GM12878 (cell line): ENCODE results near the gene C1QTNF12. TPM values are rescaled to one million over a fixed set of nuclear protein-coding genes. Genes with fewer than 3 reads are reported as not detected.

Experiments used
- ATAC-seq: fragments of 200-7000 bp; cut with Tn5 transposase; 3 replicates; pipeline ENCODE4 v1.9.1; 2020; ENCODE audit warnings: mild to moderate bottlenecking, moderate library complexity
- BruUV-seq: library from RNA; stranded (reverse); fragments of 400-500 nt; replicated peaks from 2 replicates; lab custom pipeline; 2021; lab: Mats Ljungman, UMichigan
- CTCF ChIA-PET: fragments of 300-600 bp; sonication (Branson Sonifier 250); formaldehyde crosslinking; extraction: SDS; loops from one replicate; lab custom pipeline; 2021; ENCODE audit warnings: inconsistent platforms; lab: Yijun Ruan, JAX
- POLR2A ChIA-PET: fragments of 350-600 bp; formaldehyde crosslinking; extraction: SDS; loops from one replicate; lab custom pipeline; 2021; ENCODE audit warnings: inconsistent platforms; lab: Charles Lee
- RAD21 ChIA-PET: fragments of 300-600 bp; sonication (Branson Sonifier 250); formaldehyde crosslinking; loops from one replicate; lab custom pipeline; 2023; ENCODE audit warnings: antibody characterized with exemption; ENCODE audit not compliant: unreplicated experiment; lab: Charles Lee
- SMC1A ChIA-PET: fragments of 300-600 bp; sonication (Branson Sonifier 250); formaldehyde crosslinking; loops from one replicate; lab custom pipeline; 2023; ENCODE audit not compliant: unreplicated experiment, uncharacterized antibody; lab: Charles Lee
- DNase-seq: peaks from one replicate; pipeline ENCODE4 v3.0.0-alpha.2; 2011; ENCODE audit warnings: low read depth, low spot score
- FAIRE-seq: peaks from 3 replicates; lab custom pipeline; 2011; peaks lifted over from hg19 to GRCh38; lab: Jason Lieb, UNC
- H2AFZ ChIP-seq: 2 replicates; pipeline ENCODE4 v1.6.0; 2011; ENCODE audit warnings: low read depth, low read length, control low read depth; ENCODE audit not compliant: control insufficient read depth
- H3K27ac ChIP-seq: 2 replicates; pipeline ENCODE4 v1.5.1; 2011; ENCODE audit warnings: control low read depth; ENCODE audit not compliant: control insufficient read depth, insufficient read depth
- H3K27me3 ChIP-seq, 2 experiments: replicated peaks in 1 of 2; 2 replicates each; pipeline versions ENCODE4 v1.6.0 to v1.6.1; 2011; ENCODE audit warnings: low read length in 1 of 2; ENCODE audit not compliant: control insufficient read depth in 2 of 2, insufficient read depth in 2 of 2
- H3K36me3 ChIP-seq, 2 experiments: 2 replicates each; pipeline ENCODE4 v1.5.1; 2011; ENCODE audit warnings: low read length in 1 of 2; ENCODE audit not compliant: control insufficient read depth in 2 of 2, insufficient read depth in 2 of 2
- H3K4me1 ChIP-seq: 2 replicates; pipeline ENCODE4 v1.6.1; 2011; ENCODE audit warnings: mild to moderate bottlenecking, low read length, moderate library complexity, mixed read lengths; ENCODE audit not compliant: control insufficient read depth, insufficient read depth
- H3K4me2 ChIP-seq: 2 replicates; pipeline ENCODE4 v1.6.0; 2011; ENCODE audit warnings: control low read depth; ENCODE audit not compliant: control insufficient read depth, insufficient read depth
- H3K4me3 ChIP-seq: fragments of 200-600 bp; sonication (generic); 2 replicates; pipeline ENCODE4 v1.5.1; 2016
- H3K79me2 ChIP-seq: 2 replicates; pipeline ENCODE4 v1.6.0; 2011; ENCODE audit warnings: low read length; ENCODE audit not compliant: control insufficient read depth, insufficient read depth
- H3K9ac ChIP-seq: 2 replicates; pipeline ENCODE4 v1.8.0; 2011; ENCODE audit warnings: low read length, control low read depth, mixed read lengths; ENCODE audit not compliant: control insufficient read depth, insufficient read depth
- H3K9me3 ChIP-seq: replicated peaks from 3 replicates; pipeline ENCODE4 v1.5.1; 2011; ENCODE audit warnings: mild to moderate bottlenecking, low read length; ENCODE audit not compliant: control insufficient read depth, insufficient read depth
- H4K20me1 ChIP-seq: 2 replicates; pipeline ENCODE4 v1.6.0; 2011; ENCODE audit not compliant: control insufficient read depth, insufficient read depth
- CBX3 ChIP-seq: fragments of 200-600 bp; sonication (generic); IDR thresholded peaks from 2 replicates; pipeline ENCODE4 v1.6.1; 2016; ENCODE audit warnings: low read depth, borderline replicate concordance
- HDAC6 ChIP-seq: fragments of 200-600 bp; sonication (generic); IDR thresholded peaks from one replicate; pipeline ENCODE4 v1.8.0; 2017; ENCODE audit warnings: antibody characterized with exemption; ENCODE audit not compliant: unreplicated experiment
- POLR2A ChIP-seq: IDR thresholded peaks from 2 replicates; pipeline ENCODE4 v1.6.1; 2011; ENCODE audit warnings: low read depth, mild to moderate bottlenecking, low read length
- SUZ12 ChIP-seq: fragments of 200-600 bp; sonication (generic); IDR thresholded peaks from one replicate; pipeline ENCODE4 v1.6.1; 2018; ENCODE audit warnings: antibody characterized with exemption, mild to moderate bottlenecking; ENCODE audit not compliant: unreplicated experiment
- TARDBP ChIP-seq: IDR thresholded peaks from 2 replicates; pipeline ENCODE4 v1.6.1; 2016; ENCODE audit warnings: borderline replicate concordance
- ZNF24 ChIP-seq: fragments of 450-650 bp; IDR thresholded peaks from 2 replicates; pipeline ENCODE4 v1.6.1; 2017; ENCODE audit warnings: antibody characterized with exemption, mild to moderate bottlenecking
- WGBS: methylation state at CpG from one replicate; pipeline ENCODE4 v1.1.6; 2016; ENCODE audit warnings: low lambda C conversion rate; ENCODE audit not compliant: insufficient replicate concordance, insufficient coverage; ENCODE audit errors: missing lambda C conversion rate; 5-methylcytosine and 5-hydroxymethylcytosine counted together
- in situ Hi-C: fragments of 300-500 bp; cut with MboI; formaldehyde crosslinking; loops from 9 replicates; pipeline ENCODE4 v1.14.3; 2018; ENCODE audit warnings: mixed read lengths
- intact Hi-C: fragments of 100-400 bp; cut with micrococcal nuclease; formaldehyde crosslinking; loops from one replicate; pipeline ENCODE4 v1.14.2; 2022; ENCODE audit not compliant: unreplicated experiment
- polyA plus RNA-seq, 11 experiments: library from polyadenylated mRNA; depleted of rRNA in 4 of 11; unstranded in 6 of 11; stranded (reverse) in 5 of 11; fragments of >200 nt; fragmentation: Nextera tagmentation in 4 of 11; fragmentation: Illumina TruSeq in 1 of 11; extraction: Ambion mirVana in 4 of 11; extraction: Trizol in 1 of 11; gene quantifications; 1 replicate in 1 of 11; 2 replicates in 10 of 11; pipeline versions ENCODE4 v1.2.1 to v1.2.3, GENCODE V29; 2011 to 2016; ENCODE audit warnings: inconsistent platforms in 2 of 11, missing spikeins in 2 of 11, low read depth in 1 of 11
- total RNA-seq, 4 experiments: library from RNA; depleted of rRNA in 3 of 4; stranded (reverse); fragments of >200 nt in 3 of 4; fragmentation: Illumina TruSeq in 1 of 4; extraction: Trizol in 1 of 4; gene quantifications; 2 replicates each; pipeline versions ENCODE4 v1.2.1 to v1.2.3, GENCODE V29; 2013 to 2021
- TF ChIP-seq, protein P1 (sequence below): IDR thresholded peaks from 2 replicates; pipeline ENCODE4 v1.6.1; 2012; ENCODE audit warnings: low read depth, low read length, improper control_type of control experiment
- TF ChIP-seq, protein P2 (sequence below): fragments of 450-650 bp; conservative IDR thresholded peaks from 2 replicates; pipeline ENCODE4 v1.6.1; 2017; ENCODE audit warnings: mild to moderate bottlenecking, moderate library complexity
- TF ChIP-seq, protein P3 (sequence below): IDR thresholded peaks from 2 replicates; pipeline ENCODE4 v1.6.1; 2011; ENCODE audit warnings: borderline replicate concordance, low read depth, mild to moderate bottlenecking, moderate library complexity, mixed read lengths, low read length; ENCODE audit not compliant: insufficient read depth; ENCODE audit errors: extremely low read length
- TF ChIP-seq, protein P4 (sequence below): IDR thresholded peaks from 2 replicates; pipeline ENCODE4 v1.6.1; 2011; ENCODE audit warnings: low read depth, mild to moderate bottlenecking, low read length, moderate library complexity, borderline replicate concordance; ENCODE audit errors: extremely low read depth

C1QTNF12 gene
- total and polyA plus RNA-seq, 10 of the 15 experiments (the other 5 are each of a cell fraction or from before 2014, with no cell fraction given) = 0.17 to 1.0 (median 0.31) TPM; not detected in 5

DNA sequence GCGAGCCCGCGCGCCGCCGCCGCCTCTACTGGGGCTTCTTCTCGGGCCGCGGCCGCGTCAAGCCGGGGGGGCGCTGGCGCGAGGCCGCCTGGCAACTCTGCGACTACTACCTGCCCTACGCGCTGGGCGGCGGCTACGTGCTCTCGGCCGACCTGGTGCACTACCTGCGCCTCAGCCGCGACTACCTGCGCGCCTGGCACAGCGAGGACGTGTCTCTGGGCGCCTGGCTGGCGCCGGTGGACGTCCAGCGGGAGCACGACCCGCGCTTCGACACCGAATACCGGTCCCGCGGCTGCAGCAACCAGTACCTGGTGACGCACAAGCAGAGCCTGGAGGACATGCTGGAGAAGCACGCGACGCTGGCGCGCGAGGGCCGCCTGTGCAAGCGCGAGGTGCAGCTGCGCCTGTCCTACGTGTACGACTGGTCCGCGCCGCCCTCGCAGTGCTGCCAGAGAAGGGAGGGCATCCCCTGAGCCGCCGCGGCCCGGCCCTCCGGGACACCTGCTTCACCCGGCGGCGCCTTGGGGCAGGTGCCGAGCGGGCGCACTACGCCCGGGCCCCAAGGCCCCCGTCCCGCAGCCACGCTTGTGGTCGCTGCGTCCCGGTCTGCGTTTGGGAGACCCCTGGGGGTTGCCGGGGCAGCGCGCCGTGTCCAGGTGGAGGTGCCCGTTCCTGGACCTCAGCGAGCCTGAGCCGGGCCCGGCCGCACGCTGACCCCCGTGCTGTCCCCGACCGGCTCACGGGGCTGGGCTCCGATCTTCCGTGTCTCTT is 13.5 kb downstream of the C1QTNF12 start:
- Histone ChIP-seq H3K9me3 (no peaks in the 10 kb centered on the region; the same call in 2 of the 3 replicates), H3K79me2 (peaks cover 45% of the 10 kb centered on the region), H2AFZ (no peak overlapping the region), H3K27me3 (no peaks in the 10 kb centered on the region), H3K27ac (no peak overlapping the region; the same call in 1 of the 2 replicates), H3K9ac (no peak overlapping the region), H4K20me1 (no peaks in the 10 kb centered on the region), H3K4me2 (peak overlapping the region; percentile 81), H3K4me1 (peaks cover 4% of the 10 kb centered on the region), H3K36me3 (peaks cover 4 to 7% of the 10 kb centered on the region in 2 experiments; a peak in 3 of 4 replicates), H3K4me3 (no peak overlapping the region)
- no peak for FAIRE-seq
- WGBS = 93% methylated on average over 79 of the region's 98 CpGs
- DNase-seq = no peak
- peak; percentile 56; the same call in 1 of the 2 replicates for TF ChIP-seq POLR2A
- TF ChIP-seq, protein P1, sequence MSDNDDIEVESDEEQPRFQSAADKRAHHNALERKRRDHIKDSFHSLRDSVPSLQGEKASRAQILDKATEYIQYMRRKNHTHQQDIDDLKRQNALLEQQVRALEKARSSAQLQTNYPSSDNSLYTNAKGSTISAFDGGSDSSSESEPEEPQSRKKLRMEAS = no peak
- intact Hi-C loops = loop anchor here (5.0 kb wide), 1 partner anchor 111 kb away; no protein-coding TSS in a partner anchor
- no peak for ATAC-seq
- in situ Hi-C loops = no loop called here
- ChIA-PET RAD21 (no interaction called here), SMC1A (no interaction called here), POLR2A (no interaction called here), CTCF (no interaction called here)
- no TSS peak for BruUV-seq

DNA sequence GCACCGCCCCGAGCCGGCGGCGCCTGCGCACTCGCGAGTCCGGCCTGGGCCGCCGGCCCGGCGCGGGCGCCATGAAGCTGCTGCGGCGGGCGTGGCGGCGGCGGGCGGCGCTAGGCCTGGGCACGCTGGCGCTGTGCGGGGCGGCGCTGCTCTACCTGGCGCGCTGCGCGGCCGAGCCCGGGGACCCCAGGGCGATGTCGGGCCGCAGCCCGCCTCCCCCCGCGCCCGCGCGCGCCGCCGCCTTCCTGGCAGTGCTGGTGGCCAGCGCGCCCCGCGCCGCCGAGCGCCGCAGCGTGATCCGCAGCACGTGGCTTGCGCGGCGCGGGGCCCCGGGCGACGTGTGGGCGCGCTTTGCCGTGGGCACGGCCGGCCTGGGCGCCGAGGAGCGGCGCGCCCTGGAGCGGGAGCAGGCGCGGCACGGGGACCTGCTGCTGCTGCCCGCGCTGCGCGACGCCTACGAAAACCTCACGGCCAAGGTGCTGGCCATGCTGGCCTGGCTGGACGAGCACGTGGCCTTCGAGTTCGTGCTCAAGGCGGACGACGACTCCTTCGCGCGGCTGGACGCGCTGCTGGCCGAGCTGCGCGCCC is 14.2 kb downstream of the C1QTNF12 start, which contains the start of gene B3GALT6:
Gene B3GALT6 (plus strand): TSS at position 30 of the 588 bp plus-strand sequence. CDS start 42 bp downstream, at position 72.
- Histone ChIP-seq H3K36me3 (peaks cover 4 to 13% of the 10 kb centered on the region in 2 experiments; a peak in 3 of 4 replicates), H3K9ac (peak within 1 kb of the TSS; percentile 97), H2AFZ (peak within 1 kb of the TSS; percentile 75), H3K4me3 (peak within 1 kb of the TSS; percentile 91), H3K27me3 (no peaks in the 10 kb centered on the region), H3K27ac (peak within 1 kb of the TSS; percentile 93), H3K4me2 (peak within 1 kb of the TSS; percentile 81), H3K79me2 (peaks cover 50% of the 10 kb centered on the region), H3K9me3 (no peaks in the 10 kb centered on the region; the same call in 2 of the 3 replicates), H3K4me1 (peaks cover 4% of the 10 kb centered on the region), H4K20me1 (no peaks in the 10 kb centered on the region)
- BruUV-seq = no TSS peak
- FAIRE-seq (no peak), DNase-seq (no peak), ATAC-seq (no peak)
- RAD21 ChIA-PET = no interaction called here
- in situ Hi-C loops (no loop called here), intact Hi-C loops (loop anchor here (5.0 kb wide), 1 partner anchor 110 kb away; no protein-coding TSS in a partner anchor)
- POLR2A ChIA-PET = interaction anchor here (1.3 to 1.9 kb wide), 2 partner anchors 23 to 61 kb away, joined by 3 to 8 read pairs; no protein-coding TSS in a partner anchor
- SMC1A ChIA-PET = no interaction called here
- 23% methylated on average over 74 of the region's 100 CpGs for WGBS
- CTCF ChIA-PET = interaction anchor here (1.8 kb wide), 1 partner anchor 18 kb away, joined by 10 read pairs; no protein-coding TSS in a partner anchor
- TF ChIP-seq POLR2A = 0 out of 2 replicates have a peak, but pooled peaks have one; percentile 36
- no peak for TF ChIP-seq HDAC6
- no peak for TF ChIP-seq SUZ12
- TF ChIP-seq, protein P2, sequence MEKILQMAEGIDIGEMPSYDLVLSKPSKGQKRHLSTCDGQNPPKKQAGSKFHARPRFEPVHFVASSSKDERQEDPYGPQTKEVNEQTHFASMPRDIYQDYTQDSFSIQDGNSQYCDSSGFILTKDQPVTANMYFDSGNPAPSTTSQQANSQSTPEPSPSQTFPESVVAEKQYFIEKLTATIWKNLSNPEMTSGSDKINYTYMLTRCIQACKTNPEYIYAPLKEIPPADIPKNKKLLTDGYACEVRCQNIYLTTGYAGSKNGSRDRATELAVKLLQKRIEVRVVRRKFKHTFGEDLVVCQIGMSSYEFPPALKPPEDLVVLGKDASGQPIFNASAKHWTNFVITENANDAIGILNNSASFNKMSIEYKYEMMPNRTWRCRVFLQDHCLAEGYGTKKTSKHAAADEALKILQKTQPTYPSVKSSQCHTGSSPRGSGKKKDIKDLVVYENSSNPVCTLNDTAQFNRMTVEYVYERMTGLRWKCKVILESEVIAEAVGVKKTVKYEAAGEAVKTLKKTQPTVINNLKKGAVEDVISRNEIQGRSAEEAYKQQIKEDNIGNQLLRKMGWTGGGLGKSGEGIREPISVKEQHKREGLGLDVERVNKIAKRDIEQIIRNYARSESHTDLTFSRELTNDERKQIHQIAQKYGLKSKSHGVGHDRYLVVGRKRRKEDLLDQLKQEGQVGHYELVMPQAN = peak; percentile 34; the same call in 1 of the 2 replicates
- TF ChIP-seq, protein P3, sequence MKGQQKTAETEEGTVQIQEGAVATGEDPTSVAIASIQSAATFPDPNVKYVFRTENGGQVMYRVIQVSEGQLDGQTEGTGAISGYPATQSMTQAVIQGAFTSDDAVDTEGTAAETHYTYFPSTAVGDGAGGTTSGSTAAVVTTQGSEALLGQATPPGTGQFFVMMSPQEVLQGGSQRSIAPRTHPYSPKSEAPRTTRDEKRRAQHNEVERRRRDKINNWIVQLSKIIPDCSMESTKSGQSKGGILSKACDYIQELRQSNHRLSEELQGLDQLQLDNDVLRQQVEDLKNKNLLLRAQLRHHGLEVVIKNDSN = peak; percentile 48
- TF ChIP-seq, protein P4, sequence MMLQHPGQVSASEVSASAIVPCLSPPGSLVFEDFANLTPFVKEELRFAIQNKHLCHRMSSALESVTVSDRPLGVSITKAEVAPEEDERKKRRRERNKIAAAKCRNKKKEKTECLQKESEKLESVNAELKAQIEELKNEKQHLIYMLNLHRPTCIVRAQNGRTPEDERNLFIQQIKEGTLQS = no peak
- no peak for TF ChIP-seq ZNF24
- TF ChIP-seq TARDBP = no peak
- no peak for TF ChIP-seq CBX3
